ENCODE measurements around the gene STAT4. TPM values are rescaled to one million over a fixed set of nuclear protein-coding genes. Genes with fewer than 3 reads are reported as not detected.

The STAT4 gene
- total RNA-seq, 4 donors from 2014 or later = 0.31 to 1.0 (median 0.73) TPM; not detected in 1

DNA sequence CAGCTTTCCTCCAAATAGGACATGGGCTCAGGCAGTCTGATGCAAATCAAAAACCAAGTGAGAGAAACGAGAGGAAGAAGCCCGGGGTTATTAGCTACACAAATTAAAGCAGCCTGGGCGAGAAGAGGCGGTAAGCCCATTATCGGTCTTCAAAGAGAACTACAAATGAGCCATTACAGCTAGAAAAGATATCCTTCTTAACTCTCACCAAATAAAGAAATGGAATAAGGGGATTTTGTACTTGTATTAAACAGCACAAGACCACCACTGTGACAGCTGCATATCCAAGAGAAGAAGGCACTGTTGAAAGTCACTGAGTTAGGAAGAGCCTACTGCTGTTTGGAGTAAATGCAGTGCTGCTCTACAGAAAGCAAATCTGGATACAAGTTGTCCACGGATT, 169.5 kb downstream of the STAT4 start:
- no peak overlapping the region for H3K4me3 ChIP-seq
- H3K9me3 ChIP-seq = no peaks in the 10 kb centered on the region
- H3K4me1 ChIP-seq = peaks cover 0 to 8% of the 10 kb centered on the region in 2 donors
- TF ChIP-seq POLR2A (IDR thresholded peaks at IDR 0.05) (no peak), CTCF (IDR thresholded peaks at IDR 0.05 in 4 of 5, conservative IDR thresholded peaks at IDR 0.05 in 1 of 5) (no peak)
- in situ Hi-C loops (cut with MboI; ENCODE audit: low sequenced_read_pairs in 4 of 4) = no loop called here
- ATAC-seq (no peak), DNase-seq (no peak)
- peak overlapping the region in 1 of 4 donors; percentile 15 for H3K27ac ChIP-seq
- peaks cover 3 to 95% of the 10 kb centered on the region in 2 donors for H3K36me3 ChIP-seq
- intact Hi-C loops (cut with DNase I; ENCODE audit: low total_unique reads) = no loop called here
- no peaks in the 10 kb centered on the region for H3K27me3 ChIP-seq

DNA sequence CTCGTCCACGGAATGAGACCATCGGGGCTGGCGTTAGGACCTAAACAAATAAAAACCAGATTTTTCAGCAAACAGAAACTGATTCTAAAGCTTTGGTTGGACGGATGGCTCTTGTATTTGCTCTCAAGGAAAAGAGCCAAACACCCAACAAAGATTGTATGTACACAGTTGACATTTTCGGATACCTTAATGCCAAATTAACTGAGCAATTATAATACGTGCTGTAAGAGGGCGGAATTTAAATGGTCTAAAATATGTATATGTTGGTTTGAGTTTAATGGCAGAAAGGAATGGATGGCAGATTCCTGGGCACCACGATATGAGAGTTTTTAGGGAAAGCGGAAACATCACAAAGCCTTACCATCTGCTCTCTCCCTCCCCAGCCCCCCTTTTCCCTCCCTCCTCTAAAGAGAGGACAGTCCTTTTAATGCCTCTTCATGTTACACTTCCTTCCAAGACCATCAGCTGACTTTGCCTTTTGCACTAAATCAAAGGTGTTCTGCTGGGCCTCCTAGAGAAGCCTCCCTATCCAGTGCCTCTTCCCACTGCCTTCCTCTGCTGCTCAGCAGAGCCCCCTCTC, 170.1 kb downstream of the STAT4 start:
- Histone ChIP-seq H3K4me1 (peaks cover 0 to 8% of the 10 kb centered on the region in 2 donors), H3K9me3 (no peaks in the 10 kb centered on the region), H3K27me3 (no peaks in the 10 kb centered on the region), H3K4me3 (no peak overlapping the region), H3K36me3 (peaks cover 3 to 95% of the 10 kb centered on the region in 2 donors), H3K27ac (peak overlapping the region; percentile 2 to 62 (median 46))
- no peak for TF ChIP-seq POLR2A (IDR thresholded peaks at IDR 0.05)
- no peak for TF ChIP-seq CTCF (IDR thresholded peaks at IDR 0.05 in 4 of 5, conservative IDR thresholded peaks at IDR 0.05 in 1 of 5)
- intact Hi-C loops (cut with DNase I; ENCODE audit: low total_unique reads) = no loop called here
- DNase-seq (no peak), ATAC-seq (no peak)
- in situ Hi-C loops (cut with MboI; ENCODE audit: low sequenced_read_pairs in 4 of 4) = no loop called here

- Histone ChIP-seq H3K4me3 (peak overlapping the region in 1 of 4 donors; percentile 2), H3K27ac (peak overlapping the region; percentile 2 to 62 (median 46)), H3K4me1 (peaks cover 0 to 8% of the 10 kb centered on the region in 2 donors), H3K36me3 (peaks cover 3 to 95% of the 10 kb centered on the region in 2 donors), H3K9me3 (no peaks in the 10 kb centered on the region), H3K27me3 (no peaks in the 10 kb centered on the region)
- no peak for TF ChIP-seq CTCF (IDR thresholded peaks at IDR 0.05 in 4 of 5, conservative IDR thresholded peaks at IDR 0.05 in 1 of 5)
- no peak for TF ChIP-seq POLR2A (IDR thresholded peaks at IDR 0.05)
- intact Hi-C loops (cut with DNase I; ENCODE audit: low total_unique reads) = no loop called here
- ATAC-seq = peak; percentile 31 to 57
- DNase-seq = no peak
- in situ Hi-C loops (cut with MboI; ENCODE audit: low sequenced_read_pairs in 4 of 4) = no loop called here
Measured at GRCh38 chr2:190979906-190980629, 170.7 kb downstream of the STAT4 start.

Other genes starting within 250 kb of the STAT4 start
- gene STAT1, start 136.8 kb downstream of the STAT4 start, total RNA-seq = 10 to 100 TPM; 23.0 to 36.9 (median 28.6) TPM
- gene MYO1B, start 94.4 kb upstream of the STAT4 start, total RNA-seq = 10 to 100 TPM in 2 of 4 donors, 1 to 10 TPM in 2; 7.0 to 10.8 (median 10.0) TPM

Measured in gastrocnemius medialis (tissue), 4 donors.